ENCODE measurements around the gene OMG.

The OMG gene

DNA sequence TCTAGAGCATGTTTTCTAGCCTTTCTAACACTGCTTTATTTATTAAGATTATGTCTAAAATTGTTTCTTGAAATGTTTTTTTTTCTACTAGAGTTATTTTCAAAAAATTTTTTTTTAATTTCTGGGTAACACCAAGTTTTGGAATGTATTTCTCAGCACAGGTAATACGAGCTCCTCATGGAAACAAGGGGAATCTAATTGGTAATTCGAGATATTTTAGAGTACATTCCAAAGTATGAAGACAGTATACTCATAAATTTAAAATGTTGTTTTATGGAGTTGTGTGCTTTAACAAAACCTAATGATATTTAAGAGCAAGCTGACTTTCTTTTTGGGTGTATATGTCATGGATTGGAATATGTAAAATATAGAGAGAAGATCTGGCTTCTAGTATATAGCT lies 42.4 kb downstream of the OMG start:
- DNase-seq = no peak

DNA sequence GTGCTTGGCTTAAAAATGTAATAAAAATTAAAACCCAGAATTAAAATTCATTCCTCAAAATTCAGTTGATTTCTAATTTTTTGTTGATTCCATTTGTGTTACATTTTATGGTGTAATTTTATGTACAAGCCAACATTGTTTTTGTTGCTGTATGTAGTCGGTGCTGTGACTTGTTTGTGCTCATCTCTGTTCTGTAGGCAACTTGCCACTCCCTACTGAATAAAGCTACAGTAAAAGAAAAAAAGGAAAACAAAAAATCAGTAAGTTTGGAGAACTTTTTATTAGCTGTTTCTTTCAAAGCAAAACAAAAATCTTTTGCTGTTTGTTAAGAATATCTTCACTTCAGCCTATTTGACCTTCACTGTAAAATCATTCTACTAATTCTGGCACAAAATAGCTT lies 44.3 kb downstream of the OMG start:
- DNase-seq = no peak

DNA sequence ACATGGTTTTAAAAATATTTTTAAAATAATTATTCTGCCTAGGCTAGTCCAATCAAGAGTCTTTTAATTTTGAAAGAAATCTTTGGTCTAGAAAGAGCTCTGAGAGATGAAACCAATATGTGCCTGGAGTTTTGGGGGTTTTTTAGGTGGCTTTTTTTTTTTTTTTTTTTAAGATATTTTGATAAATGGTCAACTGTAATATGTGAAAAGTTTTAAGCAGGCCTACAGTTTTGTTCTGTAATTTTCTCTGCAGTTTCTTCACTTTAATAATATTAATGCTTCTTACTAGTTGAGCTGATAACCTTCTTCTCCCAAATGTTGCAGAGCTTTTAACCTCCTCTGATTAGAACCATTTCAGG lies 45.1 kb downstream of the OMG start:
- no peak for DNase-seq

DNA sequence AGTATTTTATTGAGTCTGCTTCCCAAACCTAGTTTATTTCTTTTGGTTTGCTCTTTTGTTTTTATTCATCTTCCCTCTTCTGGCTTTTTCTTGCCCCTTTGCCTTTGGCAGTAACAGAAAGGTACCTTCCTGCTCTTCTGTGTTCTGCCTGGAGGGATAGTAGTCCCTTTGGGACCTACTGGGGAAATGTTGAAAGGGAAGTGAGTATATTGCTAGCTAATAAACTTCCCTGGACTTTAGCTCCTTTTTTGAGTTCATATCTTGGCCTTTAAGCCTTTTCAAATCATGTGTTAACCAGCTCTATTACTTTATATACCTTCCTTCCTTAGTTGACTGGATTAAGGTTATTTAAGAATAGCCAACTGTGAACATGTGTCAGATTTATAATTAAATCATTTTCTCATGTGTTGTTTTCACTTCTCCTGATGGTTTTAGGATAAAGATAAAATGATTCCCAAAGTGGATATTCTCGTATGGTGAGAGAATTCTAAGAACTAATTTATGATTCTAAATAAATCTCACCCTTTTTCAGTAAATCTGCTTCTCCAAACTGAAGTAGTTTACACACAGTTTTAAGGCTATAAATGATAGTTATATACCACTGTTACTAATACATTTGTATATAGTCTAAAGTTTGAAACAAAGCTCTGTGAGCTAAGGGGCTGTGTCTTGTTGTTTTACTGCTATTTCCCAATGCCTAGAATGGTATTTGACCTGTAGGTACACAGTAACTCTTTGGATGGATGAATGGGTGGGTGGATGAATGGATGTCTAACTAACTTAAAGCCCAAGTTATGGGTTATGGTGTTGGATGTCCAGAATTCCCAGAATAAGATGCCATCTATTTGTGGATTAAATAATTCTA lies 45.7 kb downstream of the OMG start:
- DNase-seq = no peak

DNA sequence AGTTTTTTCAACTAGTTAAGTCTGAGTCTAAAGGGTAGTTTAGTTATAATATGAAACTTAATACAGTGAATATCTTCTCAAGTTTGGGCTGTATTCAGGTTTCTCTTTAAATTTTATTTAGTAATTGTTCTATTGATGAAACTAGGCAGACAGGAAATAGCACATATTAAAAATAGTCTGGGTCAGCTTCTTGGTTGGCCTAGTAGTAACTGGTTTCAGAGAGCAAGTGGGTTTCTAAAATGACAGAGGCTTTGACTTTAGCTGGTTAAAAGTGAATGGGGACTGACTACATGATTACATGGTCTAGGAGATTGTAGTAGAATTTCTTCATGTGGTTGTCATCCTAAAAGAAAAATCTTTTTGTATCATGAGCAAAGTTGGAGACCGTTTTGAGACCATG lies 46.8 kb downstream of the OMG start:
- DNase-seq = no peak

DNA sequence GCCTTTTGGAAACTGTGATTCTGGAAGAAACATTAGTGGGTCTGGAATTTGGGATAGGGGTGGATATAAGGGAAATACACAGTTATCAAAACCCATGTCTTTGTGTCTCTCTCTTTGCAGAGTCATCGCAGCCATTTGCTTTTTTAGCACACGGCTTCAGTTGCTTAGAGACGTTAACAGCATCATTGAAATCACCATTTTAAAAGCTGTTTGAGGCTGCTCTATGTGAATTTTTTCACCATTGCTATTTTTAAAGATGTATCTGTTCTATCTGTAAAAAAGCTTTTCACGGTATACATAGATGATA lies 47.3 kb downstream of the OMG start:
- DNase-seq = no peak

DNA sequence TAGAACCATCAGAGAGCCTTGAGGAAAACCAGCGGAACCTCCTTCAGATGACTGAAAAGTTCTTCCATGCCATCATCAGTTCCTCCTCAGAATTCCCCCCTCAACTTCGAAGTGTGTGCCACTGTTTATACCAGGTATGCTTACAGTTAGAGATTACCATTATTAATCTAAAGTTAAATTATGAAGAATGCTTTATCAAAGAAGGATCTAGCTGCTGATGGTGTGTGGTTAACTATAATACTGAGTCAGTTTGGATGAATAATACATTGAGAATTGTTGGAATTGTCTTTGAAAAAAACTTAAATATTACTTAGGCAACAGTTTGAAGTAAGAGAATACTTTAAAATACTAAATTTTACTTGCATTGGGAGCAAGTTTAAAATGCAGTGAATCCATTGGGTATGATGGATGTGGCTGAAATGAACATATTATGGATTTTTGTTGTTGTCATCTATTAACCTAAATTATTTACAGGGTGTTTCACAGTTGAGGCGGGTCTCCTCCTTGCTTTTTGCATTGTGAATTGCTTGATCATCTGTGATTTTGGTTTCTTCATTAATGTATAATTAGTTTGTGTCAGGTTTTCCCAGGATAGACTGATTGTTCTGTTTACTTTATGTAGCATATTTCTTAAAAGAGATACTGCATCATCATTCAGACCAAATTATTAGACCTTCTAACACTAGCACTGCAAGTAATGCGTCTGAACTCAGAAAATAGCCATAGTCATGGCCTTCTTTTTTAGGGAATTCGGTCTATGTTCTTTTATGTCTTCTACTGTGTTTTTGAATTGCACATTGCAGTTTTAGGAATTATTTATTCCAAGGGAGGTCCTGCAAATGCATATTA lies 47.8 kb downstream of the OMG start:
- DNase-seq = no peak

Data from NCI-H748 treated with DMSO at 0.1 percent for 48 hours (cell line).